GM21447 (cell line): ENCODE data around the gene TEAD1.

Experiments
- ATAC-seq: cut with Tn5 transposase; IDR thresholded peaks from one replicate; pipeline ENCODE4 v1.9.1; 2021; ENCODE audit not compliant: unreplicated experiment

TEAD1 gene

GRCh38 chr11:12806113-12806512 lies 131.9 kb downstream of the TEAD1 start:
- no peak for ATAC-seq

- no peak for ATAC-seq
Observed at GRCh38 chr11:12807621-12808020, 133.4 kb downstream of the TEAD1 start.

GRCh38 chr11:12808519-12808918 lies 134.3 kb downstream of the TEAD1 start:
- no peak for ATAC-seq

GRCh38 chr11:12809364-12809763 lies 135.1 kb downstream of the TEAD1 start:
- ATAC-seq = no peak

GRCh38 chr11:12809864-12810567 lies 135.8 kb downstream of the TEAD1 start:
- ATAC-seq = no peak

GRCh38 chr11:12810568-12810894 lies 136.3 kb downstream of the TEAD1 start:
- ATAC-seq = no peak

- no peak for ATAC-seq
Observed at GRCh38 chr11:12811861-12812260, 137.6 kb downstream of the TEAD1 start.

- no peak for ATAC-seq
Observed at GRCh38 chr11:12812849-12813248, 138.6 kb downstream of the TEAD1 start.

GRCh38 chr11:12813371-12814225 lies 139.4 kb downstream of the TEAD1 start:
- no peak for ATAC-seq

- no peak for ATAC-seq
Observed at GRCh38 chr11:12815129-12815480, 140.9 kb downstream of the TEAD1 start.

- no peak for ATAC-seq
Observed at GRCh38 chr11:12815931-12816494, 141.8 kb downstream of the TEAD1 start.

GRCh38 chr11:12817681-12818332 lies 143.6 kb downstream of the TEAD1 start:
- ATAC-seq = no peak

- no peak for ATAC-seq
Observed at GRCh38 chr11:12818333-12819015, 144.3 kb downstream of the TEAD1 start.

- no peak for ATAC-seq
Observed at GRCh38 chr11:12822392-12823022, 148.3 kb downstream of the TEAD1 start.

GRCh38 chr11:12824281-12825041 lies 150.2 kb downstream of the TEAD1 start:
- ATAC-seq = no peak

GRCh38 chr11:12826441-12826840 lies 152.2 kb downstream of the TEAD1 start:
- ATAC-seq = no peak

- ATAC-seq = no peak
Observed at GRCh38 chr11:12827369-12827768, 153.1 kb downstream of the TEAD1 start.

- ATAC-seq = peak; percentile 79
Observed at GRCh38 chr11:12827929-12828812, 153.9 kb downstream of the TEAD1 start.

GRCh38 chr11:12829131-12829530 lies 154.9 kb downstream of the TEAD1 start:
- ATAC-seq = no peak
